Neural cell (in vitro differentiated cells): ENCODE data around the gene PBX1. TPM values are rescaled to one million over a fixed set of nuclear protein-coding genes. Genes with fewer than 3 reads are reported as not detected.
A peak's percentile ranks its signal among the peaks of the same experiment; 100 is the strongest.

Experiments
- H2AFZ ChIP-seq: fragments of 200-600, 300-800 bp; sonication (generic), shearing (Covaris generic); 2 replicates; pipeline ENCODE4 v1.6.0; 2014; ENCODE audit warnings: low read depth, mild to moderate bottlenecking, antibody characterized with exemption, low read length, moderate library complexity
- H3F3A ChIP-seq: fragments of 200-600 bp; shearing (Covaris generic); 2 replicates; pipeline ENCODE4 v1.6.1; 2016; ENCODE audit warnings: mild to moderate bottlenecking, moderate library complexity, mixed read lengths, antibody characterized with exemption, low read length; ENCODE audit not compliant: insufficient read depth, poor library complexity, severe bottlenecking
- H3K27ac ChIP-seq: fragments of 200-600, 300-800 bp; sonication (generic), shearing (Covaris generic); 2 replicates; pipeline ENCODE4 v1.5.1; 2014; ENCODE audit warnings: mild to moderate bottlenecking, low read length, moderate library complexity
- H3K27me3 ChIP-seq: fragments of 300-800, 200-600 bp; sonication (generic), shearing (Covaris generic); 2 replicates; pipeline ENCODE4 v1.6.0; 2014; ENCODE audit warnings: mild to moderate bottlenecking, low read depth, low read length, moderate library complexity; ENCODE audit not compliant: insufficient read depth
- H3K36me3 ChIP-seq: fragments of 300-800, 200-600 bp; sonication (generic), shearing (Covaris generic); 2 replicates; pipeline ENCODE4 v1.5.1; 2014; ENCODE audit warnings: mild to moderate bottlenecking, antibody characterized with exemption, low read length, moderate library complexity; ENCODE audit not compliant: insufficient read depth
- H3K4me2 ChIP-seq: fragments of 300-800, 200-600 bp; sonication (generic), shearing (Covaris generic); 2 replicates; pipeline ENCODE4 v1.6.0; 2014; ENCODE audit warnings: mild to moderate bottlenecking, low read length
- H3K4me3 ChIP-seq: fragments of 300-800, 200-600 bp; sonication (generic), shearing (Covaris generic); 2 replicates; pipeline ENCODE4 v1.5.1; 2014; ENCODE audit warnings: mild to moderate bottlenecking, low read length, moderate library complexity
- H3K79me2 ChIP-seq: fragments of 200-600 bp; shearing (Covaris generic); replicated peaks from 2 replicates; pipeline ENCODE4 v1.6.0; 2014; ENCODE audit warnings: mild to moderate bottlenecking, low read length, moderate library complexity; ENCODE audit not compliant: insufficient read depth
- H3K9ac ChIP-seq: fragments of 300-800, 200-600 bp; sonication (generic), shearing (Covaris generic); 2 replicates; pipeline ENCODE4 v1.6.1; 2016; ENCODE audit warnings: mild to moderate bottlenecking, low read length, mixed read lengths
- H3K9me2 ChIP-seq: fragments of 200-600 bp; shearing (Covaris generic); 2 replicates; pipeline ENCODE4 v1.6.1; 2016; ENCODE audit warnings: mild to moderate bottlenecking, low read length, mixed read lengths; ENCODE audit not compliant: insufficient read depth
- H3K9me3 ChIP-seq: fragments of 200-600, 300-800 bp; sonication (generic), shearing (Covaris generic); 2 replicates; pipeline ENCODE4 v1.6.1; 2016; ENCODE audit warnings: mild to moderate bottlenecking, mixed run types, low read length, moderate library complexity, mixed read lengths
- H4K20me1 ChIP-seq: fragments of 200-600 bp; shearing (Covaris generic); 2 replicates; pipeline ENCODE4 v1.6.1; 2016; ENCODE audit warnings: mild to moderate bottlenecking, mixed run types; ENCODE audit not compliant: insufficient read depth
- EP300 ChIP-seq: fragments of 450-650 bp; conservative IDR thresholded peaks from 2 replicates; pipeline ENCODE4 v1.6.1; 2014; ENCODE audit warnings: antibody characterized with exemption, mild to moderate bottlenecking, moderate library complexity; ENCODE audit not compliant: poor library complexity, severe bottlenecking
- EZH2 ChIP-seq: fragments of 200-600, 300-800 bp; shearing (Covaris generic), sonication (generic); IDR thresholded peaks from 2 replicates; pipeline ENCODE4 v1.6.1; 2014; ENCODE audit warnings: antibody characterized with exemption, low read length, borderline replicate concordance, mild to moderate bottlenecking; ENCODE audit not compliant: insufficient read depth, poor library complexity, severe bottlenecking
- MXI1 ChIP-seq: fragments of 450-650 bp; conservative IDR thresholded peaks from 2 replicates; pipeline ENCODE4 v1.6.1; 2014; ENCODE audit warnings: antibody characterized with exemption, mild to moderate bottlenecking; ENCODE audit not compliant: poor library complexity, severe bottlenecking
- POLR2AphosphoS5 ChIP-seq: IDR thresholded peaks from 2 replicates; pipeline ENCODE4 v1.6.1; 2012
- RAD21 ChIP-seq: fragments of 450-650 bp; conservative IDR thresholded peaks from 2 replicates; pipeline ENCODE4 v1.6.1; 2014; ENCODE audit warnings: antibody characterized with exemption, mild to moderate bottlenecking, moderate library complexity
- SMC3 ChIP-seq: fragments of 450-650 bp; conservative IDR thresholded peaks from 2 replicates; pipeline ENCODE4 v1.6.1; 2014; ENCODE audit warnings: antibody characterized with exemption, mild to moderate bottlenecking, moderate library complexity; ENCODE audit not compliant: poor library complexity
- TAF1 ChIP-seq: IDR thresholded peaks from 2 replicates; pipeline ENCODE4 v1.6.1; 2012; ENCODE audit warnings: low read depth
- polyA plus RNA-seq: library from polyadenylated mRNA; depleted of rRNA; stranded (reverse); fragments of >200 nt; gene quantifications from 2 replicates; pipeline ENCODE4 v1.2.3, GENCODE V29; 2014
- TF ChIP-seq, protein P1 (sequence below): IDR thresholded peaks from 2 replicates; pipeline ENCODE4 v1.6.1; 2012; ENCODE audit warnings: borderline replicate concordance
- TF ChIP-seq, protein P2 (sequence below): fragments of 450-650 bp; IDR thresholded peaks from 2 replicates; pipeline ENCODE4 v1.5.1; 2014; ENCODE audit warnings: antibody characterized with exemption, mild to moderate bottlenecking, moderate library complexity; ENCODE audit not compliant: poor library complexity, severe bottlenecking

The PBX1 gene
- polyA plus RNA-seq, 1 donor from 2014 or later = 42.4 TPM

DNA sequence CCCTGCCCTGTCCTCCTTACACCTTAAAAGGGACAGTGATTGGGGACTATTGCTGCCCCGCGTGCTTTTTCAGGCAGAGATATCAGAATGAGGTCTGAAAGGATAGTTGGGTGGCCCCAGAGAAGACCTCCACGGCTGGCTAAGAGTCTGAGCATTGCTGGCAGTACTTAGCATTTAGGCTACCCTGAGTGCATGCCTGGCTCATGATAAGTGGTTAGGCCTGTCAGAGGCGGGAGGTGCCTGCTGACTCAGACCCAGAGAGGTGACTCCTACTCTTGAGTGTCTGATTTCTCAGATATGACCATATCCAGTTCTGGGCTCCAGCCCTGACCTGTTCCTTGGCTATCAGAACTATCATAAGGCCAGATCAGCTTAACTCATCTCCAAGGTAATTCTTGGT lies 213.7 kb downstream of the PBX1 start:
- Histone ChIP-seq H3K36me3 (no peaks in the 10 kb centered on the region), H3K9me3 (no peaks in the 10 kb centered on the region), H2AFZ (no peak overlapping the region), H3K4me3 (no peak overlapping the region), H3K27ac (peak overlapping the region; percentile 77), H3K27me3 (no peaks in the 10 kb centered on the region), H4K20me1 (no peaks in the 10 kb centered on the region), H3K9me2 (no peaks in the 10 kb centered on the region), H3K9ac (no peak overlapping the region), H3K4me2 (no peak overlapping the region), H3F3A (peaks cover 6% of the 10 kb centered on the region), H3K79me2 (peaks cover 69% of the 10 kb centered on the region)
- TF ChIP-seq POLR2AphosphoS5 (no peak), TAF1 (no peak), SMC3 (no peak), EP300 (no peak), EZH2 (no peak), MXI1 (no peak), RAD21 (no peak)
- TF ChIP-seq, protein P1, sequence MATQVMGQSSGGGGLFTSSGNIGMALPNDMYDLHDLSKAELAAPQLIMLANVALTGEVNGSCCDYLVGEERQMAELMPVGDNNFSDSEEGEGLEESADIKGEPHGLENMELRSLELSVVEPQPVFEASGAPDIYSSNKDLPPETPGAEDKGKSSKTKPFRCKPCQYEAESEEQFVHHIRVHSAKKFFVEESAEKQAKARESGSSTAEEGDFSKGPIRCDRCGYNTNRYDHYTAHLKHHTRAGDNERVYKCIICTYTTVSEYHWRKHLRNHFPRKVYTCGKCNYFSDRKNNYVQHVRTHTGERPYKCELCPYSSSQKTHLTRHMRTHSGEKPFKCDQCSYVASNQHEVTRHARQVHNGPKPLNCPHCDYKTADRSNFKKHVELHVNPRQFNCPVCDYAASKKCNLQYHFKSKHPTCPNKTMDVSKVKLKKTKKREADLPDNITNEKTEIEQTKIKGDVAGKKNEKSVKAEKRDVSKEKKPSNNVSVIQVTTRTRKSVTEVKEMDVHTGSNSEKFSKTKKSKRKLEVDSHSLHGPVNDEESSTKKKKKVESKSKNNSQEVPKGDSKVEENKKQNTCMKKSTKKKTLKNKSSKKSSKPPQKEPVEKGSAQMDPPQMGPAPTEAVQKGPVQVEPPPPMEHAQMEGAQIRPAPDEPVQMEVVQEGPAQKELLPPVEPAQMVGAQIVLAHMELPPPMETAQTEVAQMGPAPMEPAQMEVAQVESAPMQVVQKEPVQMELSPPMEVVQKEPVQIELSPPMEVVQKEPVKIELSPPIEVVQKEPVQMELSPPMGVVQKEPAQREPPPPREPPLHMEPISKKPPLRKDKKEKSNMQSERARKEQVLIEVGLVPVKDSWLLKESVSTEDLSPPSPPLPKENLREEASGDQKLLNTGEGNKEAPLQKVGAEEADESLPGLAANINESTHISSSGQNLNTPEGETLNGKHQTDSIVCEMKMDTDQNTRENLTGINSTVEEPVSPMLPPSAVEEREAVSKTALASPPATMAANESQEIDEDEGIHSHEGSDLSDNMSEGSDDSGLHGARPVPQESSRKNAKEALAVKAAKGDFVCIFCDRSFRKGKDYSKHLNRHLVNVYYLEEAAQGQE = no peak
- TF ChIP-seq, protein P2, sequence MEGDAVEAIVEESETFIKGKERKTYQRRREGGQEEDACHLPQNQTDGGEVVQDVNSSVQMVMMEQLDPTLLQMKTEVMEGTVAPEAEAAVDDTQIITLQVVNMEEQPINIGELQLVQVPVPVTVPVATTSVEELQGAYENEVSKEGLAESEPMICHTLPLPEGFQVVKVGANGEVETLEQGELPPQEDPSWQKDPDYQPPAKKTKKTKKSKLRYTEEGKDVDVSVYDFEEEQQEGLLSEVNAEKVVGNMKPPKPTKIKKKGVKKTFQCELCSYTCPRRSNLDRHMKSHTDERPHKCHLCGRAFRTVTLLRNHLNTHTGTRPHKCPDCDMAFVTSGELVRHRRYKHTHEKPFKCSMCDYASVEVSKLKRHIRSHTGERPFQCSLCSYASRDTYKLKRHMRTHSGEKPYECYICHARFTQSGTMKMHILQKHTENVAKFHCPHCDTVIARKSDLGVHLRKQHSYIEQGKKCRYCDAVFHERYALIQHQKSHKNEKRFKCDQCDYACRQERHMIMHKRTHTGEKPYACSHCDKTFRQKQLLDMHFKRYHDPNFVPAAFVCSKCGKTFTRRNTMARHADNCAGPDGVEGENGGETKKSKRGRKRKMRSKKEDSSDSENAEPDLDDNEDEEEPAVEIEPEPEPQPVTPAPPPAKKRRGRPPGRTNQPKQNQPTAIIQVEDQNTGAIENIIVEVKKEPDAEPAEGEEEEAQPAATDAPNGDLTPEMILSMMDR = no peak

DNA sequence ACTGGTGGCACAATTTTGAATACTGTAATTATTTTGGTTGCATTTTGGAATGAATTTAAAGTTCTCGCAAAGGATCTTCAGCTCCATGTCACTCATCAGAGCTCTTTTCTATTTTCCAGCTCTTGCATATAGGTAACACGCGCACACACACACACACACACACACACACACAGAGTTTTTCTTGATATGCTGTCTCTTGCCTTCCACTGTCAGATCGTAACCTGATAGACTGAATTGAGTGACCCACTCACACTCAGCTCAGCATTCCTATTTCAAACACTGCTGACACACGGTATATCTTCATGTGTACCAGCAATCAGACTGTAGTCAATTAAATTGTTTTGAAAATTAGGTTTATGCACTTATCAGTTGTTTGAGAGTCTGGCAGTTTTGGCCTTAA lies 214.1 kb downstream of the PBX1 start:
- Histone ChIP-seq H3K4me2 (no peak overlapping the region), H3K27me3 (no peaks in the 10 kb centered on the region), H3K9me2 (no peaks in the 10 kb centered on the region), H2AFZ (no peak overlapping the region), H3K9ac (no peak overlapping the region), H3F3A (peaks cover 6% of the 10 kb centered on the region), H3K27ac (peak overlapping the region; percentile 77), H3K79me2 (peaks cover 72% of the 10 kb centered on the region), H4K20me1 (no peaks in the 10 kb centered on the region), H3K36me3 (no peaks in the 10 kb centered on the region), H3K9me3 (no peaks in the 10 kb centered on the region), H3K4me3 (no peak overlapping the region)
- no peak for TF ChIP-seq EP300
- TF ChIP-seq RAD21 = no peak
- no peak for TF ChIP-seq EZH2
- TF ChIP-seq, protein P1 = no peak
- no peak for TF ChIP-seq TAF1
- TF ChIP-seq MXI1 = no peak
- TF ChIP-seq POLR2AphosphoS5 = no peak
- TF ChIP-seq, protein P2 = no peak
- no peak for TF ChIP-seq SMC3
